Amygdala (tissue), 56 donors: Measurements from ENCODE around the gene PDLIM7.

Experiments
- DNase-seq, 56 donors: peaks; one replicate each; lab custom pipeline; 2025; lab: John Stamatoyannopoulos, UW

PDLIM7 gene

GRCh38 chr5:177459819-177460628 lies 37.4 kb downstream of the PDLIM7 start:
- DNase-seq = no peak

GRCh38 chr5:177459357-177459756 lies 38.0 kb downstream of the PDLIM7 start:
- DNase-seq = no peak

- DNase-seq = peak in 17 of 56 donors; percentile 13 to 65 (median 32)
Observed at GRCh38 chr5:177458912-177459350, 38.5 kb downstream of the PDLIM7 start.

- no peak for DNase-seq
Observed at GRCh38 chr5:177457852-177458681, 39.3 kb downstream of the PDLIM7 start.

GRCh38 chr5:177456976-177457851 lies 40.2 kb downstream of the PDLIM7 start:
- DNase-seq = peak in 52 of 56 donors; percentile 20 to 90 (median 75)

GRCh38 chr5:177456591-177456964 lies 40.8 kb downstream of the PDLIM7 start:
- DNase-seq = no peak

- peak in 54 of 56 donors; percentile 23 to 88 (median 67) for DNase-seq
Observed at GRCh38 chr5:177455661-177456590, 41.5 kb downstream of the PDLIM7 start.

GRCh38 chr5:177455036-177455660 lies 42.3 kb downstream of the PDLIM7 start:
- peak in 37 of 56 donors; percentile 15 to 70 (median 40) for DNase-seq

- DNase-seq = peak; percentile 25 to 94 (median 72)
Observed at GRCh38 chr5:177454397-177455035, 42.9 kb downstream of the PDLIM7 start.

GRCh38 chr5:177453852-177454396 lies 43.5 kb downstream of the PDLIM7 start:
- DNase-seq = peak in 23 of 56 donors; percentile 28 to 69 (median 52)

- DNase-seq = peak in 39 of 56 donors; percentile 16 to 68 (median 41)
Observed at GRCh38 chr5:177452688-177453638, 44.4 kb downstream of the PDLIM7 start.

GRCh38 chr5:177450667-177451424 lies 46.6 kb downstream of the PDLIM7 start:
- peak in 10 of 56 donors; percentile 19 to 51 (median 38) for DNase-seq

- no peak for DNase-seq
Observed at GRCh38 chr5:177449140-177450061, 48.0 kb downstream of the PDLIM7 start.

GRCh38 chr5:177448244-177448950 lies 49.0 kb downstream of the PDLIM7 start:
- DNase-seq = no peak
